ENCODE measurements around the gene SMARCB1.

Gene SMARCB1

GRCh38 chr22:23804781-23805291 lies 18.1 kb downstream of the SMARCB1 start:
- no peak for DNase-seq

DNA sequence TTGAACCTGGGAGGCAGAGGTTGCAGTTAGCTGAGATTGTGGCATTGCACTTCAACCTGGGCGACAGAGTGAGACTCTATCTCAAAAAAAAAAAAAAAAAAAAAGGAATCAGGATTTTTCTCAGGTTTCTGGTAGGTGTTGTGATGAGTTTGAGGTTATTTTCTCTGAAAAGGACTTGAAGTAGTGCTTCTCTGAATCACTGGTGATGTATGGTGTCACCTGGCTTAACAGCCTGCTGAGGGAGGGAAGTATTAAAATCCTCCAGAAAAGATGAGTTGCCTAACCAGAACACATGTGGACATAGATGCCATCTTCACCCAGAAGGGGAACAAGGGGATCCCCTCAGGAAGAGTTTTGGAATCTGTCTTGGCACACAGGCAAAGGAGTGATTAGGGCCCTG lies 20.1 kb downstream of the SMARCB1 start:
- no peak for DNase-seq

DNA sequence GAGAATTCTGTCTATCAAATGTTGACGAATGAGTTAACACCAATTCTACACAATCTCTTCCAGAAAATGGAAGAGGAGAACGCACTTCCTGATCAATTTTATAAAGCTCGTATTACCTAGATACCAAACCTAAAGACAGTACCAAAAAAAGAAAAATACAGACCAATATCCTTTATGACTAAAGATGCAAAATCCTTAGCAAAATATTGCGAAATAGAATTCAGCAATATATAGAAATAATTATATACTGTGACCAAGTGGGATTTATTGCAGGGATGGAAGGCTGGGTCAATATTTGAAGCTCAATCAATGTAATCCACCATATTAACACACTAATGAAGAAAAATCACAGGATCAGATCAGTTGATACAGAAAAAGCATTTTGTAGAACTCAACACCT lies 25.6 kb downstream of the SMARCB1 start:
- no peak for DNase-seq

GRCh38 chr22:23815541-23816155 lies 28.9 kb downstream of the SMARCB1 start:
- DNase-seq: no peak

GRCh38 chr22:23816156-23816976 lies 29.6 kb downstream of the SMARCB1 start:
- no peak for DNase-seq

GRCh38 chr22:23817146-23817545 lies 30.4 kb downstream of the SMARCB1 start:
- DNase-seq: no peak

DNA sequence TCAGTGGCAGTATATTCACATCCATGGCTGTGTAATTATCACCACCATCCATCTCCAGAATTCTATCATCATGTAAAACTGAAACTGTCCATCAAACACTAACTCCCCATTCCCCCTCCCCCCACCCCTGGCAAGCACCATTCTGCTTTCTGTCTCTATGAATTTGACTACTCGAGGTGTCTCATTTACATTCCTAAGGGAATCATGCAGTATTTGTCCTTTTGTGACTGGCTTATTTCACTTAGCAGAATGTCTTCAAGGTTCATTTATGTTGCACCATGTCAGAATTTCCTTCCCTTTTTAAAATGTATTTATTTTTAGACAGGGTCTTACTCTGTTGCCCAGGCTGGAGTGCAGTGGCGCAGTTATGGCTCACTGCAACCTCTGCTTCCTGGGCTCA lies 31.8 kb downstream of the SMARCB1 start:
- no peak for DNase-seq

DNA sequence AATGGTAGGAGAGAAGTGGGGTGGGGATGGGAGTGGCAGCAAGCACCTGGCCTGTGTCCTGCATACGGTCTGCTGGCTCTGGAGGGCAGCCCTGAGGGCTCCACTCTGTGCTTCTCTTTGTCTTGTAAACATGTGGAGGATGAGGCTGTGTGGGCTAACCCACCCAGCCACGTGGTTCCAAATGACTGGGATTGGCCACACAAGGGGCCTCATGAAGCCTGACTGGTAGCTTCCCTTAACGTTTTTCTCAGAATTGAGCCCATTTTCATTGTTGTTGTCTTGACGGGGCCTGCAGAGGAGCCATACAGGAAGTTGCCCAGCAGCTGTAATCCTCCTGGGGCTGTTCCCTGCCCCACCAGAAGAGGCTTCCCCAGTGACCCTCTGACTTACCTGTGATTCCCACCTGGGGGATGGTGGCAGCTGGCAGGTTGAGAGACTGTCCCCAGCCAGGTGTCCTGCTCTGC lies 34.0 kb downstream of the SMARCB1 start:
- DNase-seq: no peak

DNA sequence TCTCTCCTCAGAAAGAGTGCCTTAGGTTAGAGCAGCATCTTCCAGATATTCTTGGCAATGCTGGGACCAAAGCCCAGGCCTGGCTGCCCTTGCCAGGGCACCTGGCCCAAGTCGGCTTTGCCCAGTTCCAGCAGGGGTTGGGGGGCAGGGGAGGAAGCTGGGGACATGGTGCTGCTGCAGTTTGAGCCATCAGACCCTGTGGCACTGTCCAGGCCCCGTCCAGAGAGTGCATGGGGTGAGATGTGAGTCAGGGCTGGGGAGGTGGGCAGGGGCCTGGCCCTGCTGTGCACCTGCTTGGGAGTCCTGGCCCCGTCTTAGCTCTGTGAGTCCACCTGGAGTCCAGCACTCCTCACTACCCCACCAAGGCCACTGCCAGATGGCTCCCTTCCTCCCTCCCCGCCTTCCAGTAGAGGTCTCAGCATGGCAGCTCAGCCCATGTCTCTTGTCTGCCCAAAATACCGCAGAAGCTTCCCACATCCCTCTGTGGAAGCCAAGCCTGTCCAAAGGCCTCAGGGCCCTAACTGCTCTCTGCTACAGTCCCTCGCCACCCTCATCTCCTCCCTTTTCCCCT lies 35.4 kb downstream of the SMARCB1 start:
- no peak for DNase-seq

- no peak for DNase-seq
These were observed 36.6 kb downstream of the SMARCB1 start for GRCh38 chr22:23823331-23823791.

GRCh38 chr22:23824476-23825245 lies 37.9 kb downstream of the SMARCB1 start:
- DNase-seq: no peak

- no peak for DNase-seq
These were observed 38.6 kb downstream of the SMARCB1 start for GRCh38 chr22:23825246-23825905.

- no peak for DNase-seq
These were observed 40.0 kb downstream of the SMARCB1 start for GRCh38 chr22:23826510-23827350.

GRCh38 chr22:23827351-23827995 lies 40.7 kb downstream of the SMARCB1 start:
- no peak for DNase-seq

GRCh38 chr22:23828800-23829680 lies 42.3 kb downstream of the SMARCB1 start:
- no peak for DNase-seq

DNA sequence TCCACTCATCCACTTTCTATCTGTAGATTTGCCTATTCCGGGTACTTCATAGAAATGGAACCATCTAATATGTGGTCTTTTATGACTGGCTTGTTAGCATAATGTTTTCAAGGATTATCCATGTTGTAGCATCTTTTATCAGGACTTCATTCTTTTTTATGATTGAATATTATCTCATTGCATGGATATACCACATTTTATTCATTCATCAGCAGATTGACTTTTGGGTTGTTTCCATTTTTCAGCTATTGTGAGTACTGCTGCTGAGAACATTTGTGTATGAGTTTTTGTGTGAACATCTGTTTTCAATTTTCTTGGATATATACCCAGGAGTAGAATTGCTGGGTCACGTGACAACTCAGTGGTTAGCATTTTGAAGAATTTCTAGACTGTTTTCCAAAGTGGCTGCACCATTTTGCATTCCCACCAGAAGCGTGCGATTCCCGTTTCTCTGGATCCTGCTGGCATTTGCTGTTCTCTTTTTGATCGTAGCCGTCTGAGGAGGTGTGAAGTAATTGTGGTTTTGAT lies 43.1 kb downstream of the SMARCB1 start:
- DNase-seq: no peak

DNA sequence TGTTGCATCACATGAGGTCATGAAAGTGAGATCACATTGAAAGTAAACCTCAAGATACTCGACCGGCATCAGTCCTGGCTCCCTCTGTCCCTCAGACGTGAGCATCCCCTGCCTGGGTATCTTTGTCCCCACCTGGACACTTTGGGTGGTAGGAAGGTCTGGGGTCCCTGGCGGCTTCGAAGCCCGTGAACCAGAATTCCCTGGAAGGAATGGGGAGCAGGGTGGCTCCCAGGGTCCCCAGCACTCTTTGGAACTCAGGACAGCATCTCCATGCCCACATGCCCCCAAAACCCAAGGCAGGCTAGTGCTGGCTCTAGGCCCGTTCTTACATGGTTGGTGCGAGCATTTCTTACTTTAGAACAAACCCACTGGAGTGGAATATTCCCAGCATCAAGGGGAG lies 44.5 kb downstream of the SMARCB1 start:
- DNase-seq: no peak

DNA sequence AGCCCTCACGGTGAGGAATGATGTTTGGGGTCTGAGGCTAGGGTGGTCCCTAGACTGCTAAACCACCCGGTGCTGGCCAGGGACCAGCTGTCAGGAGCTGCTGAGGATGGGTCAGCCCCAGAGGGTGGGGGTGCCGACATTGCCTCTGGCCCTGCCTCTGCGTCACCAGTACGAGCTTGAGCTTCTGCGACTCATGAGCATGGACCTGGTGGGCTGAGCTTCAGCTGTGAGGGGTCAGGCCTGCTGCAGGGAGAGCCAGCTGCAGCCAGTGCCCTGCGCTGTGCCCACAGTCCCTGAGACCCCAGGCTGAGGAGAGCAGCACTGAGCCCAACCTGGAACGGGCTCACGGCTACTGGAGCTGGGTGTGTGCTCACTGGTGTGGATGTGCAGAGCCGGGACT lies 45.0 kb downstream of the SMARCB1 start:
- DNase-seq: no peak

DNA sequence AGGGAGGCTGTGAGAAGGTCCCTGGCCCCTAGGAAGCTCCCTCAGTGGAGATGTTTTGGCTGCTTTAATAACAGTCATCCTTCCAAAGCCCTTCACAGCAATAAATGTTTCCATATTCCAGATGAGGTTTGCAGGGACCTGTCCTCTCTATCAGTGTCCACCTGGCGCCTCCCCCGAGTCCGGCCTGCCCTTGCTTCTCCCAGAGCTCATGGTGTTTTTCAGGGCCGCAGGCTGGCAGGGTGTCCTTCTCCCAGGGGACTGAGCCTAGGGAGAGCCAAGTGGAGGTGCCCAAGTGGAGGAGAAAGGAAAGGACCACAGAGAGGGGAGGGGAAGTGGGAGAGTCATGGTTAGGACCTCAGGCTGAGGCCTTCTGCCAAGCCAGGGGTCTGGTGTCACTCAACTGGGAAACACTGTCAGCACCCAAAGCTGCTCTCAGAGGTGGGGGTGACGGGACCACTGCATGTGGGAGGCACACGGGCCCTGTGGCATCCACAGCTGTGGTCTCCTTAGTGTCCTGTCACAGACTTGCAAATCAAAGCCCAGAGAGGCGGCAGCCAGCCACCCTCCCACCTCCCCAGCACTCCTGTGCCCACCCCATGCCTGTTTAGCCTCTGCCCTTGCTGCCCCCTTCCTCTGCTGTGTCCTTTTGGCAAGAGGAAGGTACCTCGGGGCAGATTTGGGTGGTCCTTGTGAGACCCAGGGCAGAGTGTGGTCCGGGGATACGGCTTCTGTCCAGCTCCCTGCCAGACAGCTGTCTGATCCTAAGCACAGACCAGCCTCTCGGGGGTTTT lies 45.7 kb downstream of the SMARCB1 start:
- no peak for DNase-seq

All from CD4-positive, alpha-beta T cell treated with Interleukin-4 for 1 hour (primary cell).